Glutamatergic neuron (in vitro differentiated cells): ENCODE data around the gene TBC1D24. TPM values are rescaled to one million over a fixed set of nuclear protein-coding genes. Genes with fewer than 3 reads are reported as not detected.

Experiments
- DNase-seq: peaks from one replicate; pipeline ENCODE4 v3.0.0; 2022
- H3K27ac Mint-ChIP-seq: one replicate; pipeline ENCODE4 v1.8.0; 2020; ENCODE audit warnings: mild to moderate bottlenecking, mixed read lengths, inconsistent platforms; ENCODE audit not compliant: unreplicated experiment
- H3K27me3 Mint-ChIP-seq: one replicate; pipeline ENCODE4 v1.8.0; 2020; ENCODE audit warnings: mild to moderate bottlenecking, moderate library complexity, mixed read lengths, inconsistent platforms; ENCODE audit not compliant: unreplicated experiment
- H3K36me3 Mint-ChIP-seq: one replicate; pipeline ENCODE4 v1.8.0; 2020; ENCODE audit warnings: mild to moderate bottlenecking, mixed read lengths, inconsistent platforms; ENCODE audit not compliant: unreplicated experiment
- H3K4me1 Mint-ChIP-seq: one replicate; pipeline ENCODE4 v1.8.0; 2020; ENCODE audit warnings: mild to moderate bottlenecking, low read depth, mixed read lengths, inconsistent platforms; ENCODE audit not compliant: unreplicated experiment
- H3K4me3 Mint-ChIP-seq: one replicate; pipeline ENCODE4 v1.8.0; 2020; ENCODE audit warnings: mild to moderate bottlenecking, mixed read lengths, inconsistent platforms; ENCODE audit not compliant: unreplicated experiment
- H3K9me3 Mint-ChIP-seq: one replicate; pipeline ENCODE4 v1.8.0; 2020; ENCODE audit warnings: mild to moderate bottlenecking, moderate library complexity, mixed read lengths, inconsistent platforms; ENCODE audit not compliant: unreplicated experiment
- CTCF ChIP-seq: fragments of 200-600 bp; sonication (generic); IDR thresholded peaks from one replicate; pipeline ENCODE4 v1.5.0; 2021; ENCODE audit not compliant: partially characterized antibody, unreplicated experiment
- total RNA-seq: library from RNA; stranded (reverse); fragmentation: NEBNext Ultra II Directional; extraction: Animal tissue kit (Norgen Biotek cat#: 25700); gene quantifications from one replicate; pipeline ENCODE4 v1.2.1, GENCODE V29; 2021; ENCODE audit not compliant: unreplicated experiment

The TBC1D24 gene
- total RNA-seq, 1 donor from 2014 or later, result 58.4 TPM

GRCh38 chr16:2462031-2462866 lies 12.7 kb upstream of the TBC1D24 start:
- H3K4me1 Mint-ChIP-seq, result peaks cover 4% of the 10 kb centered on the region
- no peak overlapping the region for H3K4me3 Mint-ChIP-seq
- H3K27ac Mint-ChIP-seq, result no peak overlapping the region
- H3K36me3 Mint-ChIP-seq, result no peaks in the 10 kb centered on the region
- H3K9me3 Mint-ChIP-seq, result peaks cover 6% of the 10 kb centered on the region
- H3K27me3 Mint-ChIP-seq, result peaks cover 9% of the 10 kb centered on the region
- TF ChIP-seq CTCF, result no peak
- no peak for DNase-seq

- DNase-seq, result no peak
- Mint-ChIP-seq H3K4me3 (no peak overlapping the region), H3K36me3 (no peaks in the 10 kb centered on the region), H3K4me1 (peaks cover 2% of the 10 kb centered on the region), H3K27ac (no peak overlapping the region), H3K27me3 (peaks cover 8% of the 10 kb centered on the region), H3K9me3 (peaks cover 2% of the 10 kb centered on the region)
- TF ChIP-seq CTCF, result no peak
Observed at GRCh38 chr16:2464333-2464732, 10.6 kb upstream of the TBC1D24 start.

- no peak overlapping the region for H3K27ac Mint-ChIP-seq
- peak; percentile 31 for TF ChIP-seq CTCF
- H3K4me1 Mint-ChIP-seq, result peaks cover 10% of the 10 kb centered on the region
- peaks cover 9% of the 10 kb centered on the region for H3K27me3 Mint-ChIP-seq
- H3K36me3 Mint-ChIP-seq, result no peaks in the 10 kb centered on the region
- H3K9me3 Mint-ChIP-seq, result no peaks in the 10 kb centered on the region
- no peak overlapping the region for H3K4me3 Mint-ChIP-seq
- no peak for DNase-seq
Observed at GRCh38 chr16:2465653-2466415, 9.1 kb upstream of the TBC1D24 start.

- Mint-ChIP-seq H3K27ac (no peak overlapping the region), H3K9me3 (no peaks in the 10 kb centered on the region), H3K4me3 (peak overlapping the region; percentile 34), H3K27me3 (peaks cover 9% of the 10 kb centered on the region), H3K36me3 (no peaks in the 10 kb centered on the region), H3K4me1 (peaks cover 10% of the 10 kb centered on the region)
- no peak for TF ChIP-seq CTCF
- DNase-seq, result no peak
Observed at GRCh38 chr16:2466667-2467527, 8.0 kb upstream of the TBC1D24 start.
